ENCODE measurements around the gene NR2F1-AS1.

DNA sequence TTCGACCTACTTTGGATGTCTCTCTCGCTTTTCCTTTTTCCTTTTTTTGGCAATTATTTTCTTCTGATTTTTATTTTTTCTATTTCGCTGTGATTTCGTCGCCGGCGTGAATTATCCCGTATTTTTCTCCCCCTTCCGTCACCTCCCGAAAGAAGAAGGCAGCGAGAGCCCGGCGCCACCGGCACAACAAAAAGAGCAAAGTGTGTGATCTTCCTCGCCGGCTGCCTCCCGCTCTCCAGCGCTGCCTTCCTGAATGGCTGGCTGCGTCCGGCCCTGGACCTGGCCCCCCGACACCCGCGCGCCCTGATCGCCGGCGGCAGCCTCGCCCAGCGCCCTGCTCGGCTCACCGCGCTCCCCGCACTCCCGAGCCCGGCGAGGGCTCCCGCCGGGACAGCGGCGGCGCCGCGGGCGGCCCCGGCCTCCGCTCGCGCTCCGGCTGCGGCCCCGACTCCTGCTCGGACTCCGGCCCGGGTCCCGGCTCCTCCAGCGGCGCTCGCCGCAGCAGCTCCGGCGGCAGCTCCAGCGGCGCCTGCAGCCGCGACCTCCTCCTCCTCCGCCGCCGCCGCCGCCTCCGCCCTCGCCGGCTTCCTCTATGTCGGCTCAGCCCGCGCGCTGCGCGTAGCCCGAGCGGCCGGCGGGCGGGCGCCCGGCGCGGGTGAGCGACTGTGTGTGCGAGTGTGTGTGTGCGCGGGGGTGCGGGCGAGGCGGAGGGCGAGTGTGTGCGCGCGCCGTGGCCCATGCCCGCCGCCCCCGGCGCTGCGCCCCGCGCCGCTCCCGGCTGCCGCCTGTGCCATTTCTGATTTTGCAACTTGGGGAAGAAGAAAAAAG, 3.0 kb upstream of the NR2F1-AS1 start:
- no peak for TF ChIP-seq EZH2 (IDR thresholded peaks at IDR 0.05; ENCODE audit: low read length, unreplicated experiment)
- 0 out of 2 replicates have a peak, but pooled peaks have one; percentile 42 for TF ChIP-seq EZH2phosphoT487 (IDR thresholded peaks at IDR 0.05; ENCODE audit: borderline replicate concordance, low read length)

All from PC-3 (cell line).